ENCODE results near the gene DESI2.
"Not testable (repeated sequence)": the region's sequence is repeated elsewhere in the genome, so short reads cannot be mapped to it uniquely, and the experiment has no call there.

The DESI2 gene

DNA sequence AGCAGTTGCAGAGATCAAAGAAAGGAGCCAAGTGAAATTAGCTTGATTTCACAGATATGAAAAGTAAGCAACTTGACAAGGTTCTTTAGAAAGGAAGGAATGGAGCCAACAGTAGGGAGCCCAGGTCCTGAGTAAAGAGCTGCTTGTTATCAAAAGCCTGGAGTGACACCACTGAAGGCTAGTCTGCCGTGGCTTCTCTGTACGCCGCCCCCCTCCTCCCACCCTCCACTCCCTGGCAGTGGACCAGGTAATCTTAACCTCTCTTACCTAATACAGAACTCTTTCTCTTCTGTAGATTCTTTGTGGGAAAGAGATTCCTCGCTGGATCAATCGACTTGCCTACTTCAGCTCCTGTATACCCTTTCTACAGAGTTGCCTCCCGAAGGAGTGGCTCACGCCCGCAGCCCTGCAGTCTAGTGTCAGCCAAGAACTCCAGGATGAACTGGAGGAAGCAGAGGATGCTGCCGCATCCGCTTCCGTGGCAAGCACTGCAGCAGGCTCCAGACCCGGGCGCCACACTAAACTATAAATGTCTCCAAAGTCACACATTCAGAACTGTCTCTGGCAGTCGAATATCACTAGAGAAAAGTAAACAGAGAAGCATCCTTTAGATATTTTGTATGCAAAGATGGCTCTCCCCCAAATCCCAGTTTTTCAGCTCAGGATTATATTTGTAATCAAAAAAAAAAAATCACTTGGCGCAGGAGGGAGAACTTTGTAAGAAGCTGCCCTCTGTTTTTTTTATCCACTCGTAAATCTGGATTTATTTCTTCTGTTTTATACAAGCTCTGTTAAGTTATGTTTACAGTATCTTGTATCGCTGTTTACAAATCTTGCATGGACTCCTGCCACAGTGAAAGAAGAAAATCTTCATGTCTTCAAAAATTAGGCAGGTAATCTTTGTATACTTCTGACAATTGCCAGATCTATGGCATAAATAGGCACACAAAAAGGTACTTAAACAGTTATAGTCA is 52.6 kb downstream of the DESI2 start:
- no peak for DNase-seq (ENCODE audit: low spot score)

GRCh38 chr1:244709076-244709475 is 56.1 kb downstream of the DESI2 start:
- DNase-seq (ENCODE audit: low spot score) = no peak

DNA sequence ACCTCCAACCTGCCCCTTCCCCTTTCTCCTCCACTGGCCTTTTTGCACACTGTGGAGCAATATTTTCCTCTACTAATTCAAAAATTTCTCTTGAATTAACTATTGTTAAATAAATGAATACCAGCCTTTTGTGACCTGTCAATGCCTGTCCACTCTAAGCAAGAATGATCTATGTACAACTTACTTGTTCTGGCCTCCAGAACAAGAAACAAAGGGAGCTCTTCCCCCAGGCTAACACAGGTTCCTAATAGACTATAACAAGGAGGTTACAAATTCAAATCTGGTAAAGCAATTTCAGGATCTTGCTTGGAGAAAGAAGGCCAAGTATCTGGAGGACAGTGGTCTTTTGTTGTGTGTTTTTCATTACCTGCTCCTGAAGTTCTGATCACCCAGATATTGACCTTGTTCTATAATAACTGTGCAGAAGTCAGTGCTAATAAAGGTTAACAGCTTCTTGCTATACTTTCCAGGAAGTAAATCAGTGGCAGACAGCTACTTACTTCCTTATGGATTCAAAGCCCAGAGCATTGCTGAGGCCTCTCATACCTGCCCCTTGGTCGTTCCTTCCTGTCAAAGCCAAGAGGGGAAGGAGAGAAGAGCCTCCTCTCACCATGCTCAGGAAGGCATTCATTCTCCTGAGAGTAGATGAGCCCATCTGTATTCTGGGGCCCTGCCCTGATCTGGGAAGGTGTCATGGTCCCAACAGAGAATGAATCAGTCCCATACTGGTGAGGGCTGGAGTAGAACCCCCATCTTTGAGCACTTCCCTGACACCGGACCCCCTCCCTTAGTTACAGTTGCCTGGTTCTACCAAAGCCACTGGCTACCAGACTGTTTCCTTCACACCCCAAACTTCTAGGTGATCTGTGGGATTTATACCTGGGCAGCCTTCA is 56.8 kb downstream of the DESI2 start:
- DNase-seq (ENCODE audit: low spot score) = no peak

DNA sequence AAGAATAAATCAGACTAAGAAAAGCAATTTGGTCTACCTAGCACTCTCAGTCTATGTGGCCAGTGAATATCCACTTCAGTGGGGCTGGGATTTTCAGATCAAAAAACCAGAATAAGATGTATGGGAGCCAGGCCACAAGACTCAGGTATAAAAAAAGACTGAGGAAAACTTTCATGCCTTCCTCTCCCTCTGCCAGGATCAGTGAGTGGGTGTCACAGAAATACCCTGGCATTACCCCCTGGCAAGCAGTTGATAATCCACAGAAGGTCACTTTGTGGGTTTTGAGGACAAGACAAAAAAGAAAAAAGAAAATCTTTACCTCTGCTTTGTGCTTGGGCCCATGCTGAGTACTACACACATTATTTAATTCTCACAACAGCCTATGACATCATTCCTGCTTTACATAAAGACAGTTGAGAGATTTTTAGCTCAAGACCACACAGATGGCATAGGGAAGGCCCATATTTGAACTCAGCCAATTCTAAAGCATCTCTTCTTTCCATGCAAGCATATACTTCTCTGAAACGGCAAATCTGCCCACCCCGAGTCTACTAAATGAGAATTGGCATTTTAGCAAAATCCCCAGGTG is 57.6 kb downstream of the DESI2 start:
- no peak for DNase-seq (ENCODE audit: low spot score)

DNA sequence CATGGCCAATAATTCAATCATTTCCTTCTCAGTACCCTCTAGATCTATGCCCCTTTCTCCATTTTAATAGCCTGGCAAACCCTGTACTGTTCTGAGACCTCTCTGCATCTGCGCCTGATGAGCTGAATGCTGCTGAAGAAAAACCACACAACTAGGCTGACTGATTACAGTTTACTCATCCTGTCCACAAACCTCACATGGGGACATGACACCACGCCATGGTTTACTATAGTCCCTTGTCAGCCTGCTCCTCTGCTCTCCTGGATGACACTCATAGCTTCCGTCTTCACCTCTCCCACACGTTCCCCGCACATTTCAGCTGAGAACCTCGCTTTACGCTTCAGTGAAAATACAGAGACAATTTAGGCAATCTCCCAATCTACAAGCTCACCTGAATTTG is 59.7 kb downstream of the DESI2 start:
- no peak for DNase-seq (ENCODE audit: low spot score)

GRCh38 chr1:244713332-244713731 is 60.4 kb downstream of the DESI2 start:
- DNase-seq (ENCODE audit: low spot score) = no peak

GRCh38 chr1:244727871-244728474 is 75.0 kb downstream of the DESI2 start:
- DNase-seq (ENCODE audit: low spot score) = no peak

DNA sequence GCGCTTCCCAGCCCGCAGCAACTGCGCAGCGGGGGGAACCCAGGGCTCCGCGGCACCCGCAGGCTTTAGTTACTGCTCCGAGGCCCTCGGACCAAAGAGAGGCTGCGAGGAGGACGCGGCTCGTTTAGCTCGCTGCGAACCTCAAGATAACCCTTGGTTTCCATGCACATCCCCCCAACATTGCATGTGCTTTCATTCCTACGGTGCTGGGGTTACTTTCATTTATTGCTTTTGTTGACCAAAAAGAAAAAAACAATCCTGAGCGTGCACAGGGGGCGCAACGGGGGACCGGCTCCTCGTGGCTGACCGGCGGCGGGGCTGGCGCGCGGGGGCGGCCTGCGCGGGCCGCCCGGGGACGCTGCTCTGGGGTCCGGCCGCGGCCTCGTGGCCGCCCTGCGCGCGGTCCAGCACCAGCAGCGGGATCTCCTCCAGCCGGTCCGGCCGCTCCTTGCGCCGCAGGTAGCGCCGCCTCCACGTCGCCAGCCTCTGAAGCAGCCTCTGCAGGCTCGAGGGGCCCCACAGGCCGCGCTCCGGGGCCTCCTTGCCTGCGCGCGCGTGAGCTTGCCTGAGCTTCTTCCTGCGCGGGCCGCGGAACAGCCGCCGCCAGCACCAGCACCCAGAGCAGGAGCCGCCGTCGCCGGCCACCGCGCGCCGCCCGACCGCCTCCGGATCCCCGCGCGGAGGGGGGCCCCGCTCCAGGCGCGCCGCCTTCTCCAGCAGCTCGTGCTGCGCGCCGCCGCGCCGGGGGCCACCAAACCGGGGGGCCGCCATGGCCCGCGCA is 77.4 kb downstream of the DESI2 start:
- peak; percentile 73 for DNase-seq (ENCODE audit: low spot score)

- DNase-seq (ENCODE audit: low spot score) = no peak
Observed at GRCh38 chr1:244730934-244731434, 78.1 kb downstream of the DESI2 start.

GRCh38 chr1:244731651-244732050 is 78.7 kb downstream of the DESI2 start:
- no peak for DNase-seq (ENCODE audit: low spot score)

GRCh38 chr1:244732851-244733450 is 80.0 kb downstream of the DESI2 start:
- DNase-seq (ENCODE audit: low spot score) = no peak

DNA sequence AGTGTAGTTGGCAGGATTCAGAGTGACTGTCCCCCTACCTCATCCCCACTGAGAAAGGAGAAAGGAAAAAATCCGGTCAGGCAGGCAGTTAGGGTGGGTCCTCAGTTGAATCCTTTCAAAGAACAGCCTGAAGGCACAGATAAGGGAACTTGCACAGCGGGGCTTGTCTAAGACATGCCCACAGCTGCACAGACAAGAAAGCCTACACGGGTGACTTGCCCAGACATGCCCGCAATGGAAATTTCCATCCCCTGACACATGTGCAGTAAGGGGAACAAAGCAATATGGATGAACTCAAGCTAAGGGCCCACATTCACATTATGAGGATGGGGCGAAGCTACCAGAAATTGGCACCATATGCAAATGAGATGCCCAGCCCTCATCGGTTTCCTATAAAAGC is 82.5 kb downstream of the DESI2 start:
- no peak for DNase-seq (ENCODE audit: low spot score)

DNA sequence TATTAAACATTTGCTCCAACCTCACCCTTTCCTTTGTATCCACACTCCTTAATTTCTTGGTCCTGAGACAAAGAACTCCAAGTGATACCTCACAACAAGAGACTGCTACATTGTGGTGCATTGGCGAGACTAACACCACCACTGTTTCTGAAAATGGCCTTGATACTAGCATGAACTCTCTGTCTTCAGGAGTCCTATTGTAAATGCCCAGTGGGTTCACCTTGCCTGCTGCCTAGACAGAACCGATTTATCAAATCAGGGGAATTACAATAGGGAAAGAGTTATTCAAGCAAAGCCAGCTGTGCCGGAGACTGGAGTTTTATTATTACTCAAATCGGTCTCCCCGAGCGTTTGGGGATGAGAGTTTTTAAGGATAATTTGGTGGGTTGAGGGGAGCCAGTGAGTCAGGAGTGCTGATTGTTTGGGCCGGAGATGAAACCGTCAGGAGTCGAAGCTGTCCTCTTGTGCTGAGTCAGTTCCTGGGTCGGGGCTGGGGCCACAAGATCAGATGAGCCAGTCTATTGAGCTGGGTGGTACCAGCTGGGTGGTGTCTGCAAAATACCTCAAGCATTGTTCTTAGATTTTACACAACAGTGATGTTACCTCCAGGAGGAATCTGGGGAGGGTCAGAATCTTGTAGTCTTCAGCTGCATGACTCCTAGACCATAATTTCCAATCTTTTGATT is 83.1 kb downstream of the DESI2 start:
- no peak for DNase-seq (ENCODE audit: low spot score)

- not testable (repeated sequence) for DNase-seq (ENCODE audit: low spot score)
Observed at GRCh38 chr1:244739140-244739539, 86.2 kb downstream of the DESI2 start.

DNA sequence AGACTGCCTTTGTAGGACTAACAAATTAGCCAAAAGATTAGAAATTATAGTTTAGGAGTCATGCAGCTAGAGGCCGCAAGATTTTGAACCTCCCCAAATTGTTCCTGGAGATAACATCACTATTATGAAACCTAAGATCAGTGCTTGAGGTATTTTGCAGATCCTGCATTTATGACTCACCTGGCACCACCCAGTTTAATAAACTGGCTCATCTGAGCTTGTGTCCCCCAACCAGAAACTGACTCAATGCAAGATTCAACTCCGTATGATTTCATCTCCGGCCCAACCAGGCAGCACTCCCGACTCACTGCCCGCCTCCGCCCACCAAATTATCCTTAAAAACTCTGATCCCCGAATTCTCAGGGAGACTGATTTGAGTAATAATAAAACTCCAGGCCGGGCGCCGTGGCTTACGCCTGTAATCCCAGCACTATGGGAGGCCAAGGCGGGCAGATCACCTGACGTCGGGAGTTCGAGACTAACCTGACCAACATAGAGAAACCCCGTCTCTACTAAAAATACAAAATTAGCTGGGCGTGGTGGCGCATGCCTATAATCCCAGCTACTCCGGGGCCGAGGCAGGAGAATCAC is 87.2 kb downstream of the DESI2 start:
- not testable (repeated sequence) for DNase-seq (ENCODE audit: low spot score)

DNA sequence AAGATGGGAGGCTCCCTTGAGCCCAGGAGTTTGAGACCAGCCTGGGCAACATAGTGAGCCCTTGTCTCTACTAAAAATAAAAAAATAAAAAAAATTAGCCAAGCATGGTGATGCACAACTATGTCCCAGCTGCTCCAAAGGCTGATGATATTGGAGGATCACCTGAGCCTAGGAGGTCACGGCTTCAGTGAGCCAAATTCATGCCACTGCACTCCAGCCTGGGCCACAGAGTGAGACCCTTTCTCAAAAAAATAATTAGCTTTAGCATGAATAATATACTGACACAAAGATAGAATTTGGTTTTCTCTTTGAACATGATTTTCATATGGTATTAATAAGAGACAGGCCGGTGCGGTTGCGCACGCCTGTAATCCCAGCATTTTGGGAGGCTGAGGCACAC is 88.8 kb downstream of the DESI2 start:
- DNase-seq (ENCODE audit: low spot score) = no peak

DNA sequence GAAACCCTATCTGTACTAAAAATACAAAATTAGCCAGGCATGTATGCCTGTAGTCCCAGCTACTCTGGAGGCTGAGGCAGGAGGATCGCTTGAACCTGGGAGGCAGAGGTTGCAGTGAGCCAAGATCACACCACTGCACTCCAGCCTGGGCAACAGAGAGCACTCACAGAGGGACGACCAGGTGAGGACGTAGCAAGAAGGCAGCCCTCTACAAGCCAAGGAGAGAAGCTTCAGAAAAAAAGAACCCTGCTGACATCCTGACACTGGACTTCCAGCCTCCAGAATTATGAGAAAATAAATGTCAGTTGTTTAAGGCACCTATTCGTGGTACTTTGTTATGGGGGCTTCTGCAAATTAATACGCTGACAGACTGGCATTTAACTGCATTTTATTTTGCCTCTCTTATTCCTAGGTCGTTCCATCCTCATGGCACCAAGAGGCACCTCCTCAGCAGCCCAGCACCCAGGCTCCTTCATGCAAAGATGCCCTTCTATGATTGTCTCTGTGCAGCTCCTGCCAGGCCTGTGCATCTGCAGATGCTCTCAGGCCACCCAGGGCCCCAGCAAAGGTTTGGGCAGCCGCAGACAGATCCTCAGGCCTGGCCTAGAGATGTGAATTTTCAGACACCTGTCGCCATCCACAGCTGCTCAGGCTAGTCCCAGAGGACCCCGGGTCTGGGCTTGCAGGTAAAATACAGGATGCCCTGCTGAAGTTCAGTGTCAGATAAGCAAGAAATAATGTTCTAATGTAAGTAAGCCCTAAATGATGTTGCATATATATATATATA is 96.5 kb downstream of the DESI2 start:
- no peak for DNase-seq (ENCODE audit: low spot score)

GRCh38 chr1:244751271-244751895 is 98.5 kb downstream of the DESI2 start:
- no peak for DNase-seq (ENCODE audit: low spot score)

Measured in GM03348 (cell line).